ENCODE data around the gene TEX261.
A peak's percentile ranks its signal among the peaks of the same experiment; 100 is the strongest.

The TEX261 gene

DNA sequence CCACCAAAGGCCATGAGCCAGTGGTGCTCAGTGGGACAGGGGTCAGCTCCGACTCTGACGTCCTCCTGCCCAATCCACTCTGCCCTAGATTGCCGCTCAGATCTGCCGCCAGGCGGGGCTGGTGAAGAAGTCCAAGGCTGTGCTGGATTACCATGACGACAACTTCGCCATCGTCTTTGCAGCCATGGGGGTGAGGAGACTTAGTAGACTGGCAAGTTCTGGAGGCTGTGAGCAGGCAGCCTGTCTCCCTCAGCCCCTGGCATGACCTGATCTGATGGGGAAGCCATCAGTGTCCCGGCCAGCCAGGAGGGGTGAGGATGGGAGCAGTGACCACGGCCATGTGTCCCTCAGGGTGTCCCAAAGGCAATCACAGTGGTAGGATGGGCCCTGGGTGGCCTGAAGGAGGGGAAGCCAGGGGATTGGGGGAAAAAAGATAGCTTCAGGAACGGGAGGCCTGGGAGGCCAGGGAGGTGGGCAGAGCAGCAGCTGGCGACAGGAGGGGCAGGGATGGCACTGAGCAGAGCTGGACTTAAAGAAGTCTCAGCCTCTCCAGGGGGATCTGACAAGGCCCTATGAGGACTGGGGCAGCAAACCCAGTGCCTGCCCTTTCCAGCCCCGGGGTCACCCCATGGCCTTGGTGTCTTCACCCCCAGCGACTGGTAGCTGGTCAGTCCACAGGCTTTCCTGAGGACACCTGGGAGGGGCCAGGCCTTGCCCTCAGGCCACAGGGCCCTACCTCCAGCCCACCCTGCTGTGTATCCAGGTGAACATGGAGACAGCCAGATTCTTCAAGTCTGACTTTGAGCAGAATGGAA is 33.6 kb downstream of the TEX261 start:
- Histone ChIP-seq H3K27me3 (ENCODE audit: control insufficient read depth in 1 of 2, insufficient read depth in 2 of 2, low read length in 2 of 2) (peaks cover 6 to 25% of the 10 kb centered on the region in 2 donors), H3K4me3 (ENCODE audit: low read depth in 1 of 2, low read length in 2 of 2) (no peak overlapping the region), H3K36me3 (ENCODE audit: insufficient read depth, low read length) (no peaks in the 10 kb centered on the region), H3K4me1 (ENCODE audit: insufficient read depth, low read length) (peaks cover 3% of the 10 kb centered on the region), H3K27ac (ENCODE audit: low read depth, low read length) (no peak overlapping the region), H3K9ac (ENCODE audit: low read length) (no peak overlapping the region), H3K9me3 (ENCODE audit: low read length) (no peaks in the 10 kb centered on the region)

DNA sequence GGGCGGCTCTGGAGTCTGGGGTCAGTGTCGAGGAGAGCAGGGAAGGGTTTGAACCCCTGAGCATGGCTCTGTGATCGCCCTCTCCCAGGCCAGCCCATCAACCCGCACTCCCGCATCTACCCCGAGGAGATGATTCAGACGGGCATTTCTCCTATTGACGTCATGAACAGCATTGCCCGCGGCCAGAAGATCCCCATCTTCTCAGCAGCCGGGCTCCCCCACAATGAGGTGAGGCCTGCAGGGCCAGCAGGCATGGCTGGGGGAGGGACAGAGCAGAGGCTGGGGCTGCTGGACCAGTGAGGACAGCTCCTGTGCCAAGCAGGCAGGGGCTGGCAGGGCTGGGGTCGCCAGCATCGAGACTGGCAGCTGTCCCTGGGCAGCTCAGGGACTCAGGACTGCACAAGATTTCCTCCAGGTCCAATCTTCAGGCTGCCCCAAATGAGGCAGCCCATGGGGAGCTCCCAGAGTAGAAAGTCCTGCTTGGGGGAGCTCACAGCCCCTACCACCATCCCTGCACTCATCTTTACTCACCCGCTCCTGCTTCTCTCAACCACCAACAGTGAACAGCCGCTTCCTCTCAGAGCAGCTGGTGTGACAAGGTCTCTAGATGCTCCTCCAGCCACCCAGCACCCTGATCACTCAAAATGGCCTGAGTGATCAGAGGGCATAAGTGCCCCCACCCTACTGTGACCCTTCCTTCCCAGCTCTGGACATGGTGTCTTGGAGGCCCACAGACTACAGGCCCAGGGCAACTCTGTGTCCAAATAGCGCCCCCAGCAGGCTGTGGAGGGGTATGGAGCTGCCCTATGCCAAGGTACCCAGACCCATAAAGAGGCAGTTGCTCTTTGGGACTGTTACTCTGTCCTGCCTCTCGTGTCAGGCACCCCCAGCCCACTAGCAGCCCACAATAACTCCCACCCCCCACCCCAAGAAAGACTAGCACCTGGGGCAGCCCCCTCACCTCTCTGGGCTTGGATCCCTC is 34.5 kb downstream of the TEX261 start:
- H3K9me3 ChIP-seq (ENCODE audit: low read length): no peaks in the 10 kb centered on the region
- no peaks in the 10 kb centered on the region for H3K36me3 ChIP-seq (ENCODE audit: insufficient read depth, low read length)
- H3K27ac ChIP-seq (ENCODE audit: low read depth, low read length): no peak overlapping the region
- H3K4me3 ChIP-seq (ENCODE audit: low read depth in 1 of 2, low read length in 2 of 2): no peak overlapping the region
- H3K4me1 ChIP-seq (ENCODE audit: insufficient read depth, low read length): peaks cover 3% of the 10 kb centered on the region
- H3K9ac ChIP-seq (ENCODE audit: low read length): no peak overlapping the region
- H3K27me3 ChIP-seq (ENCODE audit: control insufficient read depth in 1 of 2, insufficient read depth in 2 of 2, low read length in 2 of 2): peaks cover 6 to 24% of the 10 kb centered on the region in 2 donors

DNA sequence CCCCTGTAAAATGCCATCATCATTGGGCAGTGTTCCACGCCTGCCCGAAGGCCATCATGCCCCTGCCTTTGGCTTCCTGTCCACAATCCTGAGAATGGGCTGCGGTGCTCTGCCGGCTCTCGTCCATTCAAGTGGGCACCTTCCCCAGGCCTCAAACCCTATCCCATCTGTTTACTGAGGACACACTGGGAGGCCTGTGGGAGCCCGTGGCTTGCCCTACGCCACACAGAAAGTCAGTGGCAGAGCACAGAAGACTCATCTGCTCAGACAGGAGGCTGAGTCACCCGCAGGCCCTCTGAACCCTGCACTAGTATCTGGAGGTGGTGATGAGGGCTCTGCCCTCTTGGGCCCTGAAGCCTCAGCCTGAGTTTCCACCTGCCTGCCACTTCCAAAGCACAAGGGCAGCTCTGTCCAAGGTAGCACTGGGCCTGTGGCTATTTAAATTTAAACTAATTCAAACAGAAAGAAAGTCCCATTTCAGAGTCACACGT is 35.4 kb downstream of the TEX261 start:
- no peak overlapping the region for H3K9ac ChIP-seq (ENCODE audit: low read length)

DNA sequence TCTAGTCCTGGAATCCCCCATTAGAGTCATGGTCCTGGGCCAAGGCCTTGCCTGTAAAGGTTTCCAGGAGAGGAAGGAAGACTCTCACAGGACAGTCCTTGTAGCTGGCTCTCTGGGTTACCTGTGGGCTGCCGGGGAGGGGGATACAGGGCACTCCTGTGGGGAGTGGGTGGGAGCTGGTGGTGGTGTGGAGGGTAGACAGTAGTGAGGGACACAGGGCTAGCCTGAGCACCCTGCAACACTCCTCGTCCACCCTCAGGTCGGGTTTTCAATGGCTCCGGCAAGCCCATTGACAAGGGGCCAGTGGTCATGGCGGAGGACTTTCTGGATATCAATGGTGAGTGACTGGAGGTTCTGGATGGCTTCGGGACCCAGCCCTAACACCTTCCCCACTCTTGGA is 35.9 kb downstream of the TEX261 start:
- no peak overlapping the region for H3K9ac ChIP-seq (ENCODE audit: low read length)
- no peaks in the 10 kb centered on the region for H3K36me3 ChIP-seq (ENCODE audit: insufficient read depth, low read length)
- no peak overlapping the region for H3K27ac ChIP-seq (ENCODE audit: low read depth, low read length)
- no peak overlapping the region for H3K4me3 ChIP-seq (ENCODE audit: low read depth in 1 of 2, low read length in 2 of 2)
- H3K9me3 ChIP-seq (ENCODE audit: low read length): no peaks in the 10 kb centered on the region
- H3K4me1 ChIP-seq (ENCODE audit: insufficient read depth, low read length): no peaks in the 10 kb centered on the region
- peaks cover 0 to 12% of the 10 kb centered on the region in 2 donors for H3K27me3 ChIP-seq (ENCODE audit: control insufficient read depth in 1 of 2, insufficient read depth in 2 of 2, low read length in 2 of 2)

More for the DNA sequence above, 35.4 kb downstream of the TEX261 start:
- Histone ChIP-seq H3K27ac (ENCODE audit: low read depth, low read length) (no peak overlapping the region), H3K27me3 (ENCODE audit: control insufficient read depth in 1 of 2, insufficient read depth in 2 of 2, low read length in 2 of 2) (peaks cover 3 to 15% of the 10 kb centered on the region in 2 donors), H3K4me1 (ENCODE audit: insufficient read depth, low read length) (no peaks in the 10 kb centered on the region), H3K9me3 (ENCODE audit: low read length) (no peaks in the 10 kb centered on the region), H3K36me3 (ENCODE audit: insufficient read depth, low read length) (no peaks in the 10 kb centered on the region), H3K4me3 (ENCODE audit: low read depth in 1 of 2, low read length in 2 of 2) (no peak overlapping the region)

DNA sequence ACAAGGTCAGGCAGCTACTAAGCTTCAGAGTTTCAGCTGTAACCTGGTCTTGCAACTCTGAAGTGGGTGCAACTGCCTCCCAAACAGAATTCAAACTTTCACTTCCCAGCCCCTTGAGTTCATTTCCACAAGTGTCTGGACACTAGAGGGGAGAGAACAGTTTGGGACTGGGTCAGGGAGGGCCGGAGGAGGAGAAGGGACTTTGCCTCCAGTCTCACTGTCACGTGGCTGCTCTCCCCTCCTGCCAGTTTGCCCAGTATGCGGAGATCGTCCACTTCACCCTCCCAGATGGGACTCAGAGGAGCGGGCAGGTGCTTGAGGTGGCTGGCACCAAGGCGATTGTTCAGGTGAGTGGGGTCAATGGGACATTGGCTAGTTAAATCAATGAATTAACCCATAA is 36.9 kb downstream of the TEX261 start:
- Histone ChIP-seq H3K9me3 (ENCODE audit: low read length) (no peaks in the 10 kb centered on the region), H3K27ac (ENCODE audit: low read depth, low read length) (no peak overlapping the region), H3K36me3 (ENCODE audit: insufficient read depth, low read length) (no peaks in the 10 kb centered on the region), H3K4me1 (ENCODE audit: insufficient read depth, low read length) (no peaks in the 10 kb centered on the region), H3K4me3 (ENCODE audit: low read depth in 1 of 2, low read length in 2 of 2) (no peak overlapping the region), H3K27me3 (ENCODE audit: control insufficient read depth in 1 of 2, insufficient read depth in 2 of 2, low read length in 2 of 2) (peaks cover 0 to 11% of the 10 kb centered on the region in 2 donors), H3K9ac (ENCODE audit: low read length) (no peak overlapping the region)

DNA sequence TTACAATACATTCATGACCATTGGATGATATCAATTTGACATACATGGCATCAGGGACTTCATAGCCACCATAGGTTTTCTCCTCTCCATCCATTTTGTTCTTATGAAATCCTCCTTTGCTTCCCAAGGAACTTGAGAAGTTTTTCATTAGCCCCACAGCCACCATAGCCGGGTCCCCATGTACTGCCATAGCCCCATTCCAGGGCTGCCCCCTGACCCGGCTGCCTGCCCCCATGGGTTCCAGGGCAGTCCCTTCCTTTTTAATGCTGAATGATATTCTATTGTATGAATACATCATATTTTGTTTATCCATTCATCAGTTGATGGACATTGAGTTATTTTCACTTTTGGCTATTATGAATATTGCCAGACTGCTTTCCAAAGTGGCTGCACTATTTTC is 38.5 kb downstream of the TEX261 start:
- Histone ChIP-seq H3K36me3 (ENCODE audit: insufficient read depth, low read length) (no peaks in the 10 kb centered on the region), H3K27me3 (ENCODE audit: control insufficient read depth in 1 of 2, insufficient read depth in 2 of 2, low read length in 2 of 2) (peaks cover 0 to 7% of the 10 kb centered on the region in 2 donors), H3K4me1 (ENCODE audit: insufficient read depth, low read length) (no peaks in the 10 kb centered on the region), H3K9me3 (ENCODE audit: low read length) (no peaks in the 10 kb centered on the region), H3K9ac (ENCODE audit: low read length) (no peak overlapping the region), H3K4me3 (ENCODE audit: low read depth in 1 of 2, low read length in 2 of 2) (no peak overlapping the region), H3K27ac (ENCODE audit: low read depth, low read length) (no peak overlapping the region)

DNA sequence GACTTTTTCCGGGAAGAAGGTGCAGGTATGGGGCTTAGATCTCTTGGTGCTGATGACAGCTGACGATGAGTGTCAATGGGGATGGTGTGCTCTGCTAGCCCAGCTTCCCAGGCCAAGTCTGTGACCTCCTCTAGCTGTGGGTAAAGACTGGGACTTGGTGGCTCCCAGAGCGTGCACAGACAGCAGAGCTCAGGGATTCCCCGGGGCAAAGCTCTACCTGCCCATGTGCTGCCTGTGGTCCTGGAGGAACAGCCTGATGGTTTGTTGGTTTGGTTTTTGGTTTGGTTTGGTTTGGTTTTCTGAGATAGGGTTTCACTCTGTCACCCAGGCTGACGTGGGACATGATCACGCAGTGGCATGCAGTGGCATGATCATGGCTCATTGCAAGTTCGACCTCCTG is 39.8 kb downstream of the TEX261 start:
- no peak overlapping the region for H3K9ac ChIP-seq (ENCODE audit: low read length)
- no peak overlapping the region for H3K4me3 ChIP-seq (ENCODE audit: low read depth in 1 of 2, low read length in 2 of 2)
- H3K4me1 ChIP-seq (ENCODE audit: insufficient read depth, low read length): no peaks in the 10 kb centered on the region
- H3K9me3 ChIP-seq (ENCODE audit: low read length): no peaks in the 10 kb centered on the region
- no peaks in the 10 kb centered on the region for H3K36me3 ChIP-seq (ENCODE audit: insufficient read depth, low read length)
- peaks cover 0 to 7% of the 10 kb centered on the region in 2 donors for H3K27me3 ChIP-seq (ENCODE audit: control insufficient read depth in 1 of 2, insufficient read depth in 2 of 2, low read length in 2 of 2)
- no peak overlapping the region for H3K27ac ChIP-seq (ENCODE audit: low read depth, low read length)

DNA sequence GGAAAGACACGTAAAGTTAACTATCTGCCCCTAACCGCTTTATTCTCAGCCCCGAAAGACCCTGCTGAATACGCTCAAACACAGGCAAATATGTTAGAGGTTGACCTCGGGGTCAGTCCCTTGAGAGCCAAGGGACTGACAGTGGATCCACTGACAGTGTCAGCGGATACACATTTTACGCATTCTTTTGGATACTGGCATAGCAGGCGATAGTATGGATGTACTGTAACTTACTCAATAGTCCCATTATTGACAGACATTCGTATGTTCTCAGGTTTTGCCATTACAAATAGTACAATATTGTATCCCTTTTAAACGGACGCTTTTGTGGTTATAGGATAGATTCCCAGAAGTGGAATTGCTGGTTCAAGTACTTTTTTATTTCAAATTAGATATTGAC is 45.6 kb downstream of the TEX261 start:
- H3K27ac ChIP-seq (ENCODE audit: low read depth, low read length): no peak overlapping the region
- peaks cover 6% of the 10 kb centered on the region for H3K4me1 ChIP-seq (ENCODE audit: insufficient read depth, low read length)
- H3K9ac ChIP-seq (ENCODE audit: low read length): no peak overlapping the region
- no peaks in the 10 kb centered on the region for H3K36me3 ChIP-seq (ENCODE audit: insufficient read depth, low read length)
- no peaks in the 10 kb centered on the region for H3K9me3 ChIP-seq (ENCODE audit: low read length)
- no peak overlapping the region for H3K4me3 ChIP-seq (ENCODE audit: low read depth in 1 of 2, low read length in 2 of 2)
- H3K27me3 ChIP-seq (ENCODE audit: control insufficient read depth in 1 of 2, insufficient read depth in 2 of 2, low read length in 2 of 2): peaks cover 0 to 11% of the 10 kb centered on the region in 2 donors

DNA sequence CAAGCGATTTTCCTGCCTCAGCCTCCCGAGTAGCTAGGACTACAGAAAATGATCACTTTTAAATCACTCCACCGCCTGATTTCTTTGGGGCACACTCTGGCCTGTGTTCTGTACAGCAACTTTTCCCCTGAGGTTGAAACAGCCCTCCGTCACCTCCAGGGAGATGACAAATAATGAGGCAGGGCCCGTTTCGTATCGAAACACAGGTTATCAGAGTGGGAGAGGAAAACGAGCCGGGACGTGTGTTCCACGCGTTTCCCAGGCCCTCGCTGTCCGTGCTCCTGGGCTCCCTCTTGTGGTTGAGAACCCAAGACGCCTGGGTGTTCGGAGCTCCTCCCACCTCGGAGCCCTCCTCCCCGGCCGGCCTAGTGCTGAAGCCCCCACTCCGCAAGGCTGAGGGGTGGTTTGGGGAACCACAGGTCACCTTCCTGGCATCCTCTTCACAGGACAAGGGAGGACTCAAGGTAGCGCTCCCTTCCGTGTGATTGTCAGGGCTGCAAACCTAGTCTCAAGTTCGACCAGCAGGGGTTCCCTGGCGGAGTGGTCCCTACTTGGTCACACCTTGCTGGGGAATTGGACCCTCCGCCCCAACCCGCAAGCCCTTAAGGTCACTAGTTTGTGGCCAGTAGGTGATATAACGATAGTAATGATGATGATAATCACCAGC is 46.2 kb downstream of the TEX261 start:
- Histone ChIP-seq H3K9me3 (ENCODE audit: low read length) (no peaks in the 10 kb centered on the region), H3K4me3 (ENCODE audit: low read depth in 1 of 2, low read length in 2 of 2) (peak overlapping the region; percentile 38 to 52), H3K9ac (ENCODE audit: low read length) (peak overlapping the region; percentile 36), H3K27me3 (ENCODE audit: control insufficient read depth in 1 of 2, insufficient read depth in 2 of 2, low read length in 2 of 2) (peaks cover 0 to 11% of the 10 kb centered on the region in 2 donors), H3K4me1 (ENCODE audit: insufficient read depth, low read length) (peaks cover 6% of the 10 kb centered on the region), H3K36me3 (ENCODE audit: insufficient read depth, low read length) (no peaks in the 10 kb centered on the region), H3K27ac (ENCODE audit: low read depth, low read length) (no peak overlapping the region)

DNA sequence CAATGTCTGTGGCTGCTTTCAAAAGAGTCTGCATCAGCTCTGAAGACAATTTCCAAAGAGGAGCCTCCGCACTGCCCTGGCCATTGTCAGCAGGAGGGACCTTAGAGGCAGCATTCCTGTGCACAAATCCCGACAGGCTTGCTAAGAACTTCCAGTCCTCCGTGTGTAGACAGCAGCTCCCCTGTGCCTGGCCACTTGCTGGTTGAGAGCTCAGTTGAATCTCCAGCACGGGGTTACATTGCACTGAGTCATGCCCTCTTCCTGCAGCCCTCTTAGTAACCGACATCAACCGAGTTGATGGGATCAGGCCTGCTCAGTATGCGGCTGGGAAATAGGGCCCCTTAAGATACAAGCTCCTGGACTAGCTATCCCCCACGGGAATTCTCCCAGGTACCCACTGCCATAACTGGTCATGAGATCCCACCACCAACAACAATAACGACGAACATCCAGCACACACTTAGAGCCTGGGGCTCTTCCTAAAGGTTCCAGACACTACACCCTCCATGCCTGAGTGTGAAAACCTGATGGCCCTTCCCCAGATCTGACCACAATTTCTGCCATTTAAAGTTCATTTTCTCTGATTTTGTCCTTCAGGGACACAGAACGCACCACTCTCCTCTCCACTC is 47.0 kb downstream of the TEX261 start:
- Histone ChIP-seq H3K27ac (ENCODE audit: low read depth, low read length) (no peak overlapping the region), H3K9me3 (ENCODE audit: low read length) (no peaks in the 10 kb centered on the region), H3K27me3 (ENCODE audit: control insufficient read depth in 1 of 2, insufficient read depth in 2 of 2, low read length in 2 of 2) (peaks cover 0 to 11% of the 10 kb centered on the region in 2 donors), H3K4me1 (ENCODE audit: insufficient read depth, low read length) (peaks cover 6% of the 10 kb centered on the region), H3K9ac (ENCODE audit: low read length) (no peak overlapping the region), H3K4me3 (ENCODE audit: low read depth in 1 of 2, low read length in 2 of 2) (peak overlapping the region in 1 of 2 donors; percentile 52), H3K36me3 (ENCODE audit: insufficient read depth, low read length) (no peaks in the 10 kb centered on the region)

Data from muscle layer of colon (tissue), 2 donors.